GM19351 (cell line): Measurements from ENCODE around the gene FASTK.

Experiments used
- ATAC-seq: cut with Tn5 transposase; IDR thresholded peaks from one replicate; pipeline ENCODE4 v1.9.1; 2021; ENCODE audit warnings: mild to moderate bottlenecking, moderate library complexity; ENCODE audit not compliant: unreplicated experiment

FASTK gene

DNA sequence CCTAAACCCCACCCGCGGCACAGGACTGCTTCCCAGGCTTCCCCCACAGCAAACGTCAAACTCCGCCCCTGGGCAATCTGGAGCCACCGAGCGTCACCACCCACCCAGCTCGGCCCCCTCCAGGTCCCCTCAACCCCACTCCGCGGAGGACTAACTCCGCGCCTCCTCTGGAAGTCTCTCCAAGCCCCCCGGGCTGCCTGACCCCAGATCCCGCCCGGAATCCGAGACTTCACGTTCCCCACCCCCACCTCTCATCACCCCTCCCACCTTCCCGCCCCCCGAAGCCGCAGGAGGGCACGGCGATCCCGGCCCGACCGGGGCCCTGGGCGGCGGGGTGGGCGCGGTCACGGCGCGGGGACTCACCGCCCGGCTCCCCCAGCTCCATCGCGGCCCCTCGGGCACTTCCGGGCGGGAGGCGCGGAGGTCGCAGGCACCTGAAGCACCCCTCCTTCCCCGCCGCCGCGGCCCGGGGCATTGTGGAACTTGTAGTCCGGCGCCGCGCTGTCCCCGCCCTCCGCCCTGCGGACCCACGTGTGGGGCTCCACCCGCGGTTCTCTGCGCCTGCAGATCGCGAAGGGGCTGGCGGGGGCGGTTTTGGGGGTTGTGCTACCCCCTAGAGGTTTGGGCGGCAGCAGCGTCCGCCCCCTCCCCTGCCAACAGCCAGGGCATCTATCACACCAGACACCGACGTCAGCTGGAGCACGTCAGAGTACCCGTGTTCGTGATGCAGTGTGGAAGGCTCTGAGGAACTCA, 2.6 kb upstream of the FASTK start, which contains the start of gene TMUB1:
Gene TMUB1, minus strand, starts transcription at position 423 of the 753 bp plus-strand sequence. CDS start 930 bp downstream, outside the sequence.
- peak; percentile 47 for ATAC-seq

DNA sequence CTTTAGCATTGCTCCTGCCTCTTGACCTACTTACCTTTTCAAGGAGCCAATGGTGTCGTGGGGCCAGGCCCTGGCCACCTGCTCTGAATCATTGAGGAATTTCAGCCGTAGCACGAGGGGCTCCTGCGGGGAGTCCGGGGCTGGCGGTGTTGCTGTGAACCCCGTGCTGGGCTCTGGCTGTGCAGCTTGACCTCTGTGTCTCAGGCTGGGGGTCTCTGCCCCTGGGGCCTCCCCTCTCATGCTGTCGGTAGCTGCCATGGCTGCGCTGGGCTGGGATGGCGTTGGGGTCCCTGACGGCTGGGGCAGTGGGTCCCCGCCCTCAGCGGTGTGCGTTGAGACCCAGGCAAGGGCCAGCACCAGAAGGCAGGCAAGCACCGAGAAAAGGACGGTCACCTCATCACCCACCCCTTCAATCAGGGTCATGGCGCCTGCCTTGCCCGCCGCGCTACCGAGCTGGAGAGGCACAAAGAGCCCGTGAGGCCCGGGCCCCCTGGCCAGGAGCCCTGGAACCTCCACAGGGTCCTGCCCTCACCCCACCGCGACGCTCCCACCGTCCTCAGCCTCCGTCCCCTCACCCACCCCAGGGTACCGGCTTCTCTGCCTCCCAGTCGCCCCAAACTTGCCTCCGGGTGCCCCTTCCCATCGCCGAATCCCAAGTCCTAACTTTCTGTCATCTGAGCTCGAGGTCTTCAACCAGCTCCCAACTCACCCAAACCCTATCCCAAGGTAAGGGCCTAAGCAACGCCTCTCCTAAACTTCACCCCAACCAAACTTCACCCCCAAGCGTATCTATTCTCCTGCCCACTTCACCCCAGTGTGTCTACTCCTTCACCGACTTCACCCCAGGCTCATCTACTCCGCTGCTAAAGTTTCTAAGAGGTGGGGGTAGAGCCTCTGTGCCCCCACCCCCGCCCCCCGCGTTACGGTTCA, 1.8 kb upstream of the FASTK start:
- ATAC-seq, result no peak

DNA sequence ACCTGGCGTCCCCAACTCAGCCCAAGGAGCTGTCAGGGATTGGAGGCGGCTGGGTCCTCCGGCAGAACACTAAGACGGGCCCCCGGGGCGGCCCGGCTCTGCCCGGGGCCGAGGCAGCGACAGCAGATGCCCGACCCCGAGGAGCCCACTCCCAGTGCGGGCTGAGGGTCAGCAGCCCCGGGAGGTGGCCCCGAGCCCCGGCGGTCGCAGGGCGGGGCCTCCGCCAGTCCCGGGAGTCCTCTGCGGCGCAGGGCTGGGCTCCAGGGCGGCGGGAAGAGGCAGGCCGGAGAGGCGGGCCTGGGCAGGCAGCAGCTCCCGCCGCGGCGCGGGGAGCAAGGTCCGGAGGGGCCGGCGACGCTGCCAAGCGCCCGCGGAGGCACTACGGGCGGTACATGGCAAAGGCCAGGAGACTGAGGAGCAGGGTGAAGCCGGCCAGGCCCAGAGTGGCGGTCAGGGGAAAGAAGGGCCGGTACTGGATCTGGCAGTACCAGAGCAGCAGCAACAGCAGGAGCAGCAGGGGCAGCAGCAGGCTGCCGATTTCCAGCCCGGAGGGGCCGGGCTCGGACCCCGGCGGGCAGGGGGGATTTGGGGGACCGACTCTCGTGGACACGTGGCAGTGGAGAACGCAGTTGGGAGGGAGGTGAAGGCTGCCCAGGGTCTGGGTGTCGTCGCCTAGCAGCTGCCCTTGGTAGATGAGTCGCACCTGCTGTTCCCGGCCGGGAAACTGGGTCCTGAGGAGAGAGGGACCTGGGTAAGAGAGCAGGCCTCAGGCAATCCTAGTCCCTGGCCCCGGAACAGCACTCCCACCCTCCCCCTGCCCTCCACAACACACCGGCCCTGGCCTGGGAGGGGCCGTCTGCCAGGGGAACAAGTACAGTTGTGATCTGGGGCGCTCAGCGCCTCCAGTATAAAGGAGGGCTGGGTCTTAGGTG, 827 bp upstream of the FASTK start:
- ATAC-seq, result no peak

DNA sequence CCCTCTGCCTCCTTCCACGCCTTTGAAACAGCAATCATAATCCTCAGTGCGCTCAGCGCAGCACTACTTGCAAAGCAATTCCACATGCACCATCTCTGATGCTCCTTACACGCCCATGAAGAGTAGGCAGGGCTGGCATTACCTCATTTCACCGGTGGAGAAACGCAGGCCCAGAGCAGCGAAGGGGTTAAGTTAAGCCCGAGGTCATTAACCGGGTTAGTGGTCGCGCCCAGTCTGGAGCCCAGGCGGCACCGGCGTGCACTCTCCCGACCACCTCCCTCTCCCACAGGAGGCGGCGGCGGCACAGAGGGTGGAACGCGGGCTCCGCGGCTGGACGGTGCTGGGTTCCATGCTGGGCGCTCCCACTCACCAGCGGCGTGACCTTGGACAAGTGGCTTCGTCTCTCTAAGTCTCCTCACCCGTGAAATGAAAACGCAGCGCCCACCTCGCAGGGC, 515 bp downstream of the FASTK start:
- ATAC-seq, result no peak

DNA sequence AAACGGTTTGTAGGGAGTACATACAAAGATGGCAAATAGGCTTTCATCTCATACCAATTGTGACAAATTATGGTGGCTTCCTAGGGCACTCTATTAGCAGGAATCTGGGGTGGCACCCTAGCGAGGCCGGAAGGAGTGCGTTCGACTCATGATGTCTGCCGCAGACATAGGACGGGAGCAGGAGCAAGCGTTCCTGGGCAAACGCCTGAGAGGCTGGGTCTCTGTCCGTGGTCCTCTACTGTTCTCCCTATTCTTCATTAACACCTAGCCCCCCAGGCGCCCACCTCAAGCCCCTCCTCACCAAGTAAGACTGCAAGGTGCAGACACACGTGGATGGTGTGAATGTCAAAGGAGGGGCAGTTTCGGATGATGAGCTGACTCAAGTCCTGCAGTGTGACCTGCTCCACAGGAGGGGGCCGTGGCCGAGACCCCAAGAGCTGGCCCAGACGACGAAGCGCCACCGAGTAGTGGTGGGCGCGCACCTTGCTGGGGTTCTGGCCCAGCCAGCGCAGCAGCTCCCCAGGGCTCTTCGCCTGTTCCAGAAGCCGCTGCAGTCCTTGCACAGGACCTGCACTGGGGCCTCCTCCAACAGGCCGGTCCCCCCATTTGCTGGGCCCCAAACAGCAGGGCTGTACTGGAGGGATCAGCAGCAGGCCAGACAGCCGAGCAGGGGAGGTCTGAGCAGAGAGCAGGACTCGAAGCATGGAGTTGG, 1.3 kb downstream of the FASTK start:
- ATAC-seq, result no peak

DNA sequence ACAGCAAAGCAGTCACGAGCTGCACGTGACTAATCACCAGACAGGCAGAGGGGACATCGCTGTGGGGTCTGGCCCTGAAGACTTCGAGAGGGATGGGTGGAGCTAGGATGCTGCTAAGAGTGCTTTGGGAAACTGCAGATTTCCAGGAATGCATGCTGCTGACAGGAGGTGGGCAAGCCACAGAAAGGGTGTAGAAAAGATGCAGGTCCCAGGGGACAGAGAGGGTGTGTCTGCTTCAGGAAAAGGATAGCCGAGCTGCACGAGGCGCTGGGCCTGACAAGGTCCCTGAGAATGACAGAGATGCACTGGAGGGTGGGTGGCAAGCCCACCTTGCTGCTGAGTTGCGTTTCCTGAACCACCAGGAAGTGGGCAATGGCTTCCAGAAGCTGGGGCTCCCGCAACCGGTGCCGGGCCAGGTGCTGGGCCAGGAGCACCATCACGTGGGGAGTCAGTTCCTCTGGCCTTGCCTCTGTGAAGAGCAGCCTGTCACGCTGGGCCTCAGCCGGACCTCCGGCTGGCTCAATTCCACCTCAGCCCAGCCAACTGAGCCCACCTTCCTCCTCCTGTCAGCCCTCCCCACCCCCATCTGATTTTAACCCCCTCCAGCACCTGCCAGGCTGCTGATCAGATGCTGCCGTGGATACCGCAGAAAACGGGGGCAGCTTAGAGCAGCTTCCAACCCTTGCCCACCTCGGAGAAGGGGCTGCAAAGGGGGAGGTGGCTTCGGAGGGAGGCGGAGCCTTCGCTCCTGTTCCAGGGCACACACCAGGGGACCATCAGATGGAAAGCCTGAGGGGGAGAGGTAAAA, 2.2 kb downstream of the FASTK start:
- no peak for ATAC-seq

DNA sequence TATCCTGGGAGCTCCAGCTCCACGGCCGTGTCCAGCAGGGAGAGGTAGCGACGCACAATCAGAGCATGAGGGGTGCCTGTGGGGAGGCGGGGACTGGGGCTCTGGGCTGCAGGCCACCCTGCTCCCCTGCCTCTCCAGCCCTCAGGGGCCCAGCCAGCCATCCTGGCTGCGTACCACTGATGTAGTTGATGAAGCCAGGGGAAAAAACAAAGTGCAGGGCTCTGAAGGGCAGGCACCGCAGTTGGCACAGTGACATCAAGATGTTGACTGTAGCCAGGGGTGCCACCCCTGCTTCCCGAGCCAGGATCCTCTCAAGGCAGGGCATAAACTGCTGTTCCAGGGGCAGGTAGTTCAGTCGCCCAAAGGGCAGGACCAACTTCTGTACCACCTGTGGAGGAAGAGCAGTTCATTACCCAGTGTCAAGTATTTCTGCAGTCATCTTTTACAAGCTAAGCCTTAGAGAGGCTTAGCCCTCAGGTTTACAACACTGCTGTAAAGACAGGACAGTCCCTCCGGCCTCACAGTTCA, 2.8 kb downstream of the FASTK start:
- no peak for ATAC-seq

DNA sequence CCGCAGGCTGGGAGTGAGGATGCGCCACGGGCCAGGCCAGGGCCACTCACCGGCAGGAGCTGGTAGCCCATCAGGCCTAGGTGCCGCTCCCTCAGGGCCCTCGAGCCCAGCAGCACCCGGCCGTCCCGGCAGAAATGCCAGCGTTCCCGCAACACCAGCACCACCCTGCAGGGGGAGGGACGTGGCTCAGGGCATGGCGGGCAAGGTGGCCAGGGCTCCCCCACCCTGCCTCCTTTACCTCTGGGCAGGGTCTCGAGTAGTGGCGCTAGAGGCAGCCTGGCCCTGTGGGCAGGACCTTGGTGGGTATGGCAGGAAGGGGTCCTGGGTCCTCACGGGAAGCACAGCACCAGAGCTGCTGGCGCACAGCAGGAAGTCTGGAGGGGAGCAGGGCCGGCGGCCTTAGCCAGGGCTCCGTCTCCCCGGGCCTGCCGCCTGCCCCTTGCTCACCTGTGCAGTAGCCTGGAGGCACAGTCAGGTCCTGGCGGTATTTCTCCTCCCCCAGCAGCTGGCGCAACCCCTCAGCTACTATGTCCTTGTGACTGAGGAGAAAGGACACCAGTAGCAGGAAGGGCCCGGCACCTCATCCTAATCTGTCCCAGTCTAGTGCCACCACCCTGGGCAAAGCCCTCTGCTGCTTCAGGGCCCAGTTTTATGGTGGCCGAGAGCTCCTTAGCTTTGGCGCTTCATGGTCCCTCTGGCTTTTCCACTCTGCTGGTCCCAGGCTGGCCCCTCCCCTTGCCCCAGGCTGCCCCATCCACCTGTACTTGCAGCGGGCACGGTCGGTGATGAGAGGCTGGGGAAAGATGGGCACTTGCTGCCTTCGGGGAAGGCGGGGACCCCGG, 3.5 kb downstream of the FASTK start:
- ATAC-seq, result no peak

DNA sequence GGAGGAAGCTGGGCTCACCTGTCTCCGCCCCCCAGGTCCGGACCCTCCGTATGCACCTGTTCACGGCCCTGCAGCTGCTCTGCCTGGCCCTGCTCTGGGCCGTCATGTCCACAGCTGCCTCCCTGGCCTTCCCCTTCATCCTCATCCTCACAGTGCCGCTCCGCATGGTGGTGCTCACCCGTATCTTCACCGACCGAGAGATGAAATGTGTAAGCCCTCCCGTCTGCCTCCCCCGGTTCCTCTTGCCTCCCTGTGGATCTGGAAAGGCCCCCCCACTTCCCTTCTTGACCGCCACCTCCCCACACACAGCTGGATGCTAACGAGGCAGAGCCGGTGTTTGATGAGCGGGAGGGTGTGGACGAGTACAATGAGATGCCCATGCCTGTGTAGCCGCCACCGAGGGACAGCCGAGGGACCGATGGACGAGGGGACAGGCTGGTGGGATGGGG, 4.6 kb downstream of the FASTK start:
- ATAC-seq, result no peak

DNA sequence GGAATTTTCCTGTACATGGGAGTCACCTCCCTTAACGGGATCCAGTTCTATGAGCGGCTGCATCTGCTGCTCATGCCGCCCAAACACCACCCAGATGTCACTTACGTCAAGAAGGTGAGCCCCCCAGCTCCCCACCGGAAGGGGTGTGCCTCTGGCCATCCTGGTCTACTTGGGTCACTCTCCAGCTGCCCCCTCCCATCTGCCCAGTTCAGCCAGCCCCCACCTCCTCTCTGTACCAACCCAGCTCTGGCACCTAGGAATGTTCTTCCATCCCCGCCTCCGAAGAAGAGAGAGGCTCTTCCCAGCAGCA, 5.0 kb downstream of the FASTK start:
- ATAC-seq, result no peak

DNA sequence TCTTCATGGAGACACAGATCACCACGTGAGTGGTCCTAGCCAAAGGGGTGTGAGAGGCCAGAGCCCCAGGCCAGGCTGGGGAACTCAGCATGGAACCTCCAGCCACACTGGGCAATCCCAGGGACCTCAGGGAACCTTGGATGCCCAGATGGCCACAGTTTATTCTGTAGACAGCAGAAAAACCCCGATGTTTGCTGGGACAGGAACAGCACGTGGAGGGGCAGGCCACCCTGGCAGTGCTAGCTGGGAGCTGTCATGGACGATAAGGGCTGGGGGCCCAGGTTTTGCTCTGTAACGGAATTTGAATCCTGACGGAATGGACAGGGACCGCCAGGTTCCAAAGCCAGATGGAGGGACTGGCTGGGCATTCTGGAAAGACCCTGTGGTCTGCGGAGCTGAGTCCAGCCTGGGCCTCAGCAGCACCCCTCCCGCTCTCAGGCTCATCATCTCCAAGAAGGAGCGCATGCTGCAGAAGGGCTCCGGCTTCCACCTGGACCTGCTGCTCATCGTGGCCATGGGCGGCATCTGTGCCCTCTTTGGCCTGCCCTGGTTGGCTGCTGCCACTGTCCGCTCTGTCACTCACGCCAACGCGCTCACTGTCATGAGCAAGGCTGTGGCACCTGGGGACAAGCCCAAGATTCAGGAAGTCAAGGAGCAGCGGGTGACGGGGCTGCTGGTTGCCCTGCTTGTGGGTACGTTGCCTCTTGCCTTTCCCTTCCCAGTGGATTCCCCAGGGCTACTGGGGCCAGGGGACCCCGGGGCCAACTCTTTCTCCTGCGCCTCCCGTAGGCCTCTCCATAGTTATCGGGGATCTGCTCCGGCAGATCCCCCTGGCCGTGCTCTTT, 5.6 kb downstream of the FASTK start:
- ATAC-seq, result no peak

DNA sequence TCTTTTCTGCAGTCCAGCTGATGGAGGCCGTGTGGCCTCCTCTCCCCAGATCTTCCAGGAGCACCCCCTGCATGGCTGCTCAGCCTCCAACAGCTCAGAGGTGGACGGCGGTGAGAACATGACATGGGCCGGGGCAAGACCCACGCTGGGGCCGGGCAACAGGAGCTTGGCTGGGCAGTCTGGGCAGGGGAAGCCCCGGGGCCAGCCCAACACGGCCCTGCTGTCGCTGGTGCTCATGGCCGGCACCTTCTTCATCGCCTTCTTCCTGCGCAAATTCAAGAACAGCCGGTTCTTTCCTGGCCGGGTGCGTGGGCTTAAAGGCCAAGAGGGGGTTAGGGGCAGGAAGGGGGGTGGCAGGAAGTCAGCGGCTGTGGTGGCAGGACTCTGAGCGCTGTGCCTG, 6.6 kb downstream of the FASTK start:
- ATAC-seq, result no peak

DNA sequence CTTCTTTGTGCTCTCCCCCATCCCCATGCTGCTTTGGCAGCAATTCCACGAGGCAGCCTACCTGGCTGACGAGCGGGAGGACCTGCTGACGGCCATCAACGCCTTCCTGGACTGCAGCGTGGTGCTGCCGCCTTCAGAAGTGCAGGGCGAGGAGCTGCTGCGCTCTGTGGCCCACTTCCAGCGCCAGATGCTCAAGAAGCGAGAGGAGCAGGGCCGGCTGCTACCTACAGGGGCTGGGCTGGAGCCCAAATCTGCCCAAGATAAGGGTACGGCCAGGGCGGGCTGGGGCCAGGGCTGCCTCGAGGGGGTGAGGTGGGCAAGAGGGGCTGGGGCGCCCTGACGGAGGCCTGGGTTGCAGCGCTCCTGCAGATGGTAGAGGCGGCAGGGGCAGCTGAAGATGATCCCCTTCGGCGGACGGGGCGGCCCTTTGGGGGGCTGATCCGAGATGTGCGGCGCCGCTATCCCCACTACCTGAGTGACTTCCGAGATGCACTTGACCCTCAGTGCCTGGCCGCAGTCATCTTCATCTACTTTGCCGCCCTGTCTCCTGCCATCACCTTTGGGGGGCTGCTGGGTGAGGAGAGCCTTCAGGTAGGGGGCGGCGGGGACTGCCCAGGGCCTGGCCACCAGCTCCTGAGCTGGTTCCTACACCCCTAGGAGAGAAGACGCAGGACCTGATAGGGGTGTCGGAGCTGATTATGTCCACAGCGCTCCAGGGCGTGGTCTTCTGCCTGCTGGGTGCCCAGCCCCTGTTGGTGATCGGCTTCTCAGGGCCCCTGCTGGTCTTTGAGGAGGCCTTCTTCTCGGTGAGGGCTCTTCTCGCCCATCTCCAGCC, 9.4 kb downstream of the FASTK start:
- ATAC-seq, result no peak

DNA sequence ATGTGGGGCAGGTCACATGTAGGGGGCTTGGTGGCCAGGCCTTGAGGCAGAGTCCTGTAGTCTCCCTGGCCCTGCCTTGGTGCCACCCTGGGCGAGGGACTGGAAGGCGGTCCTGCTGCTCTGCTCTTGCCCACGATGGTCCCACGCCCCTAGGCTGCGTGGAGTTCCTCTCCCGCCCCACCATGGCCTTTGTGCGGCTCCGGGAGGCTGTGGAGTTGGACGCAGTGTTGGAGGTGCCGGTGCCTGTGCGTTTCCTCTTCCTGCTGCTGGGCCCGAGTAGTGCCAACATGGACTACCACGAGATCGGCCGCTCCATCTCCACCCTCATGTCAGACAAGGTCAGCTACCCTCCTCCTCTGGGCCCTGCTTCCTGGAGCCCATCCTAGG, 10.0 kb downstream of the FASTK start:
- no peak for ATAC-seq

DNA sequence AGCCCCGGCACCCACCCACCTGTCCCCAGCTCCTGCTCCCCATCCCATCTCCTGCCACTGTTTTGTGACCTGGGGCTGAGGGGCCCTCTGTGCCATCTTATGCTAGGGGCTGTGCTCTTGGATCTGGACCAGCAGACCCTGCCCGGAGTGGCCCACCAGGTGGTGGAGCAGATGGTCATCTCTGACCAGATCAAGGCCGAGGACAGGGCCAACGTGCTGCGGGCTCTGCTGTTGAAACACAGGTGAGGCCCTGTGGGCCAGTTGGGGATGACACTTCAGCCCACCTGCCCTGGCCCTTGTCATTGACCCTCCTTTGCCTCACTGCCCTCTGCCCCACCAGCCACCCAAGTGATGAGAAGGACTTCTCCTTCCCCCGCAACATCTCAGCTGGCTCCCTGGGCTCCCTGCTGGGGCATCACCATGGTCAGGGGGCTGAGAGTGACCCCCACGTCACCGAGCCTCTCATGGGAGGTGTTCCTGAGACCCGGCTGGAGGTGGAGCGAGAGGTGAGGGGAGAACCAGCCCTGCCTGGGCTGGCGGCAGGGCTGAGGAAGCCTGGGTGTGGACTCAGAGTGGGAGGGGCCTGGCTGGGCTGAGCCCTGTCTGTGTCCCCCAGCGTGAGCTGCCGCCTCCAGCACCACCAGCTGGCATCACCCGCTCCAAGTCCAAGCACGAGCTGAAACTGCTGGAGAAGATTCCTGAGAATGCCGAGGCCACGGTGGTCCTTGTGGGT, 10.6 kb downstream of the FASTK start:
- ATAC-seq, result no peak
